ENCODE data around the gene PLEKHD1.
A peak's percentile ranks its signal among the peaks of the same experiment; 100 is the strongest.
"Not testable (repeated sequence)": the region's sequence is repeated elsewhere in the genome, so short reads cannot be mapped to it uniquely, and the experiment has no call there.

PLEKHD1 gene

DNA sequence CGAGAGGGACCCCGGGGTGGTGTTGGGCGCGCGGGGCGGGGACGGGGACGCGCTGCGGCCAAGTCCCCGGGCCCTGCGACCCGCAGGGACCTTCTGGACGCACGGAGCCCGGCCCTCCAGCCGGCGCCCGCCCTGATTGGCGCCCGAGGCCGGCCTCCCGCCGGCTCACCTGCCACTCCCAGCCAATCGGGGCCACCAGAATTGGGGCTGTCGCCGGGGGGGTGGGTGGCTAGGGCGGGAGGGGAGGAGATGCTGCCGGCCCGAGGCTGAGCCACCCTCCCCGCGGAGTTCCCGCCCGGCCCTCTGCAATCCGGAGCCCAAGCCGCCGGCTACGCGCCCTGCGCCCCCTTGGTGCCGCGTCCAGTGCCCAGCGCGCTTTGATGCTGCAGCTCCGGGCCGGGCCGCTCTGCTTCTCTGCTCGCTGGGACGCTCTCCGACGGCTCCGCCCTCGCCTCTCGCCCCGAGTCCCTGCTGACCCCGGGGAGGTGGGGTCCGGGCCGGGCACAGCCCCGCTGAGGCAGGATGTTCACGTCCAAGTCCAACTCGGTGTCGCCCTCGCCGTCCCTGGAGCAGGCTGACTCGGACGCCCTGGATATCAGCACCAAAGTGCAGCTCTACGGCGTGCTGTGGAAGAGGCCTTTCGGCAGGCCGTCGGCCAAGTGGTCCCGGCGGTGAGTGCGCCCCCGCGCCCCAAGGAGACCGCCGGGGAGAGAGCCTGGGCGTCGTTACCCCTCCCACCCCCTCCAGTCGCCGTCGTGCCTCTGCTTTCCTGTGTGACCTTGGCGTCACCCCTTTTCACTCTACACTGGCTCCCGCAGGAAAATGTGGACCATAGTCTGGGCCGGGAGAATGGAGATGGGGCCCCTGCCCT, at the start of gene PLEKHD1:
PLEKHD1 (plus strand) TSS at position 285 of the 871 bp plus-strand sequence; CDS start at position 523, 238 bp downstream.
- DNase-seq: peak; percentile 44

GRCh38 chr14:69439521-69440270, 44.8 kb upstream of the PLEKHD1 start:
- no peak for DNase-seq

GRCh38 chr14:69441948-69442347, 42.6 kb upstream of the PLEKHD1 start:
- no peak for DNase-seq

DNA sequence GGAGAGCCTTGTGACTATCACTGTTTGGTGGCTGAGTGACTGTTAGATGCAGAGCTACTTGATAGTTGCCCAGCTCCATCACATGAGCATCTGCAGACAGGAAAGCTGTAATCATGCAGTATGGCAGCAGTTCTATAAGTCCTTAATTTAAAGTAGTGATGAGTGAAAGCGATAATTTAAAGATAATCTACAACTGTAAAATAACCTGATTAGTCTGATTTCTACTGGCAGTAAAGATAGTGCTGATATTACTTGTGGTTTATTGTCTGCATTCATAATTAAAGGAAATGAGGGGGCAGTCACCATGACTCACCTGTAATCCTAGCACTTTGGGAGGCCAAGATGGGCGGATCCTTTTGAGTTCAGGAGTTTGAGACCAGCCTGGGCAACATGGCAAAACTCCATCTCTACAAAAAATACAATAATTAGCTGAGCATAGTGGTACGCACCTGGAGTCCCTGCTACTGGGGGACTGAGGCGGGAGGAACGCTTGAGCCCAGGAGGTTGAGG, 41.2 kb upstream of the PLEKHD1 start:
- DNase-seq: no peak

GRCh38 chr14:69449216-69449615, 35.3 kb upstream of the PLEKHD1 start:
- no peak for DNase-seq

- DNase-seq: no peak
Observed at GRCh38 chr14:69451941-69452340, 32.6 kb upstream of the PLEKHD1 start.

GRCh38 chr14:69458350-69458749, 26.2 kb upstream of the PLEKHD1 start:
- DNase-seq: no peak

GRCh38 chr14:69459122-69459521, 25.4 kb upstream of the PLEKHD1 start:
- no peak for DNase-seq

- peak; percentile 63 for DNase-seq
Observed at GRCh38 chr14:69460093-69460701, 24.3 kb upstream of the PLEKHD1 start.

DNA sequence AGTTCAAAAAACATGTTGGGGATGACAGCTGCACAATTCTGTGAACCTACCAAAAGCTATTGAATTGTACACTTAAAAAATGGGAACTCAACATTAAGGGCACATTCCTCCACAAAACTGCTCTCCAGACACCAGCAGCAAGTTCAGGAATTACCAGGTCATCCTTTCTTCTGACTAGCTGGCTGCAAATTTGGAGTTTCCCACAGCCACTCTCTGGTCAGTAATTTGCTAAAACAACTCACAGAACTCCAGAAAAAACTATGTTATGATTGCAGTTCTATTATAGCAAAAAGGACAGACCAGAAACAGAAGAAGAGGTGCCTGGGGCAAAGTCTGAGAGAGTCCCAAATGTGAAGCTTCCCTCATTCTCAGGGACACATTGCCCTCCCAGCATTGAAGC, 20.1 kb upstream of the PLEKHD1 start:
- DNase-seq: no peak

GRCh38 chr14:69464829-69465228, 19.7 kb upstream of the PLEKHD1 start:
- DNase-seq: no peak

DNA sequence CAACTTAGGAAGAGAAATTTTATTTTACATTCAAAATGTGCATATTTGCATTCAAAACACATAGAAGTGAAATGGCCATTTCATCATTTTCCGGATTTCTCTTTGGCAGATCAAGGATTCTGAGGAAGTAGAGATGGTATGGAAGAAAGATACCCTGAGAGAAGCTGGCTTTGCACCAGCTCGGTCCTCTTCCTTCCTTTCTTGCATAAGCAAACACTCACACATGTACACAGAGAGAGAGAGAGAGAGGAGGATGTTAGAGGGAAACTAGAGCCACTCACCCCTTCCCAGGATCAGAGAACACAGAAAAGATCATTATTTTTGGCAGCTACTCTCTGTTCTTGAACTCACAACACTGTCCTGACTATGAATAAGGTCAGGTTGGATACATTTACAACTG, 15.6 kb upstream of the PLEKHD1 start:
- DNase-seq: no peak

DNA sequence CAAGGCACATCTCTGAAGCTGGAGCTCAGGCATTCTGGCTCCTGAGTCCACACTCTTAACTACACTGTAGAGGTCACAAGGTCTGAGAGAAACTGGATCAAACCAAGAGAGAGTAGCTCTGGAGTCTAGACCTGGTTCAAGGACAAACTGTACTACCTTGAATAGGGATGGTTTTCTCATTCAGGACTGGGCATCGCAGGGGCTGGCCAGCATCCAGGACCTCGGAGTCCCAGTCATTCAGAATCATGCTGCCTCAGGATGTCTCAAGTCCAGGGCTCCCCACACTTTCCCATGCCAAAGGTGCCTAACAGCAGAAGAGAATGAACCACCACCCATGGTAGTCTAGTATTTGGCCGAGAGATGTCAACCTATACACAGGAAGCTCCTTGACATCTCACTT, 13.1 kb upstream of the PLEKHD1 start:
- DNase-seq: no peak

- DNase-seq: no peak
Observed at GRCh38 chr14:69471916-69472315, 12.6 kb upstream of the PLEKHD1 start.

- no peak for DNase-seq
Observed at GRCh38 chr14:69473260-69473659, 11.3 kb upstream of the PLEKHD1 start.

GRCh38 chr14:69473946-69474345, 10.6 kb upstream of the PLEKHD1 start:
- no peak for DNase-seq

DNA sequence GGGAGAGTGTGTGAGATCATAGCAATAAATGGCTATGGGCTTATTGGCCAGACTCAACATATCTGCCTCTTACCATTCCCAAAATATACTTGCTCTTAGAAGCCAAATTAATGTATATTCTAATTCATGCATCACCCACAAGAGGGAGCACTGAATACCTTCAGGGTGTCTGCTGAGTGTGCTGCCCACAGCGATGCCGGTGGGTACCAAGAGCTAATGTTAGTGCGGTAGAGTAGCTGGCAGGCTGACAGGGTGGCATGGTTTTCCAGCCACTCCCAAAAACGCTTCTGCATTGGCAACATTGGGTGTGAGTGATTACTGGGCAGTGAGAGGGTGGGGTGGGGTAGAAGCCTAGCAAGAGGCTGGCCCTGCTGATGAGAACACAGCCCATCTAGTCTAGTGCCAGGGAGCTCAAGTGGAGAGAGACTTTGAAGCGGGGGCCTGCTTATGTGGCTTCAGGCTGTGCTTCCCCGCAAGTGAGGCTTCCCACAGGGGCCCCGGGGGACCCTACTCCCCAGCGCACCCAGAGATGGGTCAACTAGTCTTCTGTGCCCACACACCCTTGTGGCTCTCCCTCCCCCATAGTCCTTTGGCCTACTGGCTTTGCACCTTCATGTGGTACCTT, 9.2 kb upstream of the PLEKHD1 start:
- peak; percentile 50 for DNase-seq

DNA sequence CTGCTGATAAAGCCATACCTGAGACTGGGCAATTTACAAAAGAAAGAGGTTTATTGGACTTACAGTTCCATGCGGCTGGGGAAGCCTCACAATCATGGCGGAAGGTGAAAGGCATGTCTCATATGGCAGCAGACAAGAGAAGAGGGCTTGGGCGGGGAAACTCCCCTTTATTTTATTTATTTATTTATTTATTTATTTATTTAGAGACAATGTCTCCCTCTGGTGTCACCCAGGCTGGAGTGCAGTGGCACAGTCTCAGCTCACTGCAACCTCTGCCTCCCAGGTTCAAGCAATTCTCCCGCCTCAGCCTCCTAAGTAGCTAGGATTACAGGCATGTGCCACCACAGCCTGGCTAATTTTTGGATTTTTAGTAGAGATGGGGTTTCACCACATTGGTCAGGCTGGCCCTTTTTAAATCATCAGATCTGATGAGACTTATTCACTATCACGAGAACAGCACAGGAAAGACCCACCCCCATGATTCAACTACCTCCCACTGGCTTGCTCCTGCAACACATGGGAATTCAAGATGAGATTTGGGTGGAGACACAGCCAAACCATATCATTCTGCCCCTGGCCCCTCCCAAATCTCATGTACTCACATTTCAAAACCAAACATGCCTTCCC, 7.6 kb upstream of the PLEKHD1 start:
- DNase-seq: not testable (repeated sequence)

- not testable (repeated sequence) for DNase-seq
Observed at GRCh38 chr14:69478055-69478454, 6.5 kb upstream of the PLEKHD1 start.

DNA sequence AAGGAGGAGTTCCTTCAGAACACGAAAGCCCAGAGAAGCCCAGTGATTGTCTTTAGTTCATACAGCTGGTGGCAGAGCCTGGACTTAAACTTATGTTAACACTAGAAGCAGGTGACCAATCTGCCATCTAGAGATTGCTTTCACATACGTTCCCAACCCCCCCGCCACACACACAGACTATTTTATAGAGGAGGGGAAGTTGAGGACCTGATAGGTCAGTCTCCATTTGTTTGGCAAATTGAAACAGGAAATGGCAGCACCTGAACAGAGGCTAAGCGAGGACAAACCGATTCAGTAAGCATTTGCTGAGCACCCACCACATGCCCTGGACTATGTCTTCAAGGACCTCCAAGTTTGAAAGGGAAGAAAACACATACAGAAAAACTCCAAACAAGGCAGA, 4.8 kb upstream of the PLEKHD1 start:
- DNase-seq: no peak

GRCh38 chr14:69480136-69480535, 4.4 kb upstream of the PLEKHD1 start:
- DNase-seq: no peak

DNA sequence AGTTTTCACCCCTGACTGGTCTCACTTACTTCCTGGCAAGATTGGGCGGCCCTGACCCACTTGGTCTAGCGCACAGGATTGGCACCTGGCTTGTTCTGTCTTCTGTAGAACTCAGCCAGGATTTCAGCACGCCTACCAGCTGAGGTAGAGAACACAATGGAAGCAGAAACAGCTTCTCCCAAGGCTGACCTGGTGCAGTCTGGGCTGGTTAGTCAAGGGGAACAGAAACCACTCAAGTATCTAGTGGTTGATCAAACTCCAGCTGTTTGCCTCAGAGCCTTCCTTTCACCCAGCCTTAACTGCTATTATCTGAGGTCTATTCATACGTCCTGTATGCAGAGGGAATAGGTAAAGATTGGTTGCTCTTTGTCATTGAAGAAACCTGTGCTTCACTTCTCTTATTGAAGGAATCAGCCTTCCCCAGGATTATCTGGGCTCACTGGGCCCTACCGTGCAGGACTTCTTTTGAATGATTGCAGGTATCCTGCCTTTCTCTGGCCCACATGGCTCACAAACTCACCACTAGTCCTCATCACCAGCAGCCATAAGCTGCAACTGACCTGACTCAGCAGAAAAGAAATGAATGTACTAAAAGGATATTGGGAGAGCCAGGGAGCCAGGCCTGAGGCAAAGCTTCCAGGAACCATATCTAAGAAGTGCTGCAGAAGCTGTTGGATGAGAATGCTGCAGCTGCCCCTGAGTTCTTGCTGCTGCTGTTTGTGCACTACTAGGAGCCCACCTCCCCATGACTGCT, 2.5 kb upstream of the PLEKHD1 start:
- DNase-seq: peak; percentile 11
